SK-N-SH (cell line): ENCODE data around the gene SUPT20HL1. TPM values are rescaled to one million over a fixed set of nuclear protein-coding genes. Genes with fewer than 3 reads are reported as not detected.
A peak's percentile ranks its signal among the peaks of the same experiment; 100 is the strongest.

ENCODE experiments used
- CTCF ChIA-PET: fragments of 300-600, 350-600 bp; formaldehyde crosslinking; extraction: SDS; loops from one replicate; lab custom pipeline; 2021; lab: Yijun Ruan, JAX
- POLR2A ChIA-PET: fragments of 350-600 bp; sonication (Branson Sonifier 250); formaldehyde crosslinking; extraction: SDS; loops from one replicate; lab custom pipeline; 2020; ENCODE audit warnings: antibody characterized with exemption, inconsistent platforms; lab: Yijun Ruan, JAX
- DNase-seq: peaks from one replicate; pipeline ENCODE4 v3.0.0; 2012
- H2AFZ ChIP-seq: fragments of 200-600 bp; sonication (generic); 2 replicates; pipeline ENCODE4 v1.8.1; 2016; ENCODE audit warnings: antibody characterized with exemption, mild to moderate bottlenecking, low read depth
- H3F3A ChIP-seq: fragments of 200-600 bp; sonication (generic); replicated peaks from 2 replicates; pipeline ENCODE3; 2016; ENCODE audit warnings: antibody characterized with exemption, mild to moderate bottlenecking; ENCODE audit not compliant: insufficient read depth
- H3K27ac ChIP-seq, 2 experiments: fragments of 200-500 bp in 1 of 2; fragments of 200-600 bp in 1 of 2; sonication (Bioruptor generic) in 1 of 2; sonication (generic), shearing (Covaris generic) in 1 of 2; 2 replicates each; pipeline versions ENCODE4 v1.5.1 to v1.6.1; 2014 to 2016; ENCODE audit warnings: low read depth in 2 of 2, inconsistent platforms in 1 of 2, low read length in 1 of 2, mild to moderate bottlenecking in 1 of 2, mixed read lengths in 1 of 2
- H3K27me3 ChIP-seq: fragments of 200-600 bp; sonication (generic), shearing (Covaris generic); 2 replicates; pipeline ENCODE4 v1.6.1; 2016; ENCODE audit warnings: mixed run types; ENCODE audit not compliant: insufficient read depth
- H3K36me3 ChIP-seq, 2 experiments: fragments of 200-500 bp in 1 of 2; fragments of 200-600 bp in 1 of 2; sonication (Bioruptor generic) in 1 of 2; sonication (generic) in 1 of 2; replicated peaks in 1 of 2; 2 replicates each; pipeline versions ENCODE3 to v1.5.1; 2014 to 2016; ENCODE audit warnings: low read length in 1 of 2, mild to moderate bottlenecking in 1 of 2; ENCODE audit not compliant: insufficient read depth in 2 of 2, control insufficient read depth in 1 of 2
- H3K4me1 ChIP-seq, 2 experiments: fragments of 200-500 bp in 1 of 2; fragments of 200-600 bp in 1 of 2; sonication (Bioruptor generic) in 1 of 2; sonication (generic), shearing (Covaris generic) in 1 of 2; 2 replicates each; pipeline versions ENCODE4 v1.5.1 to v1.6.1; 2014 to 2016; ENCODE audit warnings: low read depth in 1 of 2, low read length in 1 of 2, mixed run types in 1 of 2; ENCODE audit not compliant: insufficient read depth in 2 of 2, control insufficient read depth in 1 of 2
- H3K4me2 ChIP-seq: fragments of 200-600 bp; sonication (generic), shearing (Covaris generic); 2 replicates; pipeline ENCODE4 v1.6.1; 2017; ENCODE audit warnings: mixed run types
- H3K4me3 ChIP-seq, 2 experiments: fragments of 200-500 bp in 1 of 2; fragments of 200-600 bp in 1 of 2; sonication (Bioruptor generic) in 1 of 2; sonication (generic), shearing (Covaris generic) in 1 of 2; 2 replicates each; pipeline versions ENCODE4 v1.5.1 to v1.8.1; 2014 to 2016; ENCODE audit warnings: low read depth in 2 of 2, inconsistent platforms in 1 of 2, low read length in 1 of 2, mild to moderate bottlenecking in 1 of 2, mixed read lengths in 1 of 2, moderate library complexity in 1 of 2
- H3K79me2 ChIP-seq: fragments of 200-600 bp; sonication (generic); 2 replicates; pipeline ENCODE4 v1.8.1; 2017; ENCODE audit warnings: mild to moderate bottlenecking; ENCODE audit not compliant: insufficient read depth
- H3K9ac ChIP-seq: fragments of 200-600 bp; sonication (generic); 2 replicates; pipeline ENCODE4 v1.6.1; 2017; ENCODE audit warnings: mixed run types
- H3K9me2 ChIP-seq: fragments of 200-600 bp; sonication (generic); 2 replicates; pipeline ENCODE4 v1.6.1; 2017; ENCODE audit warnings: mixed run types
- H3K9me3 ChIP-seq: fragments of 200-600 bp; sonication (generic); 2 replicates; pipeline ENCODE4 v1.6.1; 2017; ENCODE audit warnings: mixed run types, mild to moderate bottlenecking, moderate library complexity
- H4K20me1 ChIP-seq: fragments of 200-600 bp; sonication (generic); 2 replicates; pipeline ENCODE4 v1.6.1; 2017; ENCODE audit warnings: mild to moderate bottlenecking, mixed run types; ENCODE audit not compliant: insufficient read depth
- CHD2 ChIP-seq: fragments of 150-350 bp; IDR thresholded peaks from 2 replicates; pipeline ENCODE4 v1.6.1; 2018; ENCODE audit warnings: low read length; ENCODE audit not compliant: partially characterized antibody
- CTCF ChIP-seq: fragments of 200-600 bp; sonication (generic); IDR thresholded peaks from 2 replicates; pipeline ENCODE4 v1.6.1; 2017; ENCODE audit warnings: antibody characterized with exemption, mild to moderate bottlenecking, moderate library complexity
- EZH2phosphoT487 ChIP-seq: fragments of 200-600 bp; sonication (generic); IDR thresholded peaks from 2 replicates; pipeline ENCODE4 v1.6.1; 2017; ENCODE audit warnings: low read depth, mixed run types, mild to moderate bottlenecking, antibody characterized with exemption, moderate library complexity, borderline replicate concordance
- GATA2 ChIP-seq: sonication (generic); formaldehyde crosslinking; IDR thresholded peaks from 2 replicates; pipeline ENCODE4 v1.5.0; 2020; ENCODE audit warnings: mild to moderate bottlenecking, missing genetic modification reagents
- IRF3 ChIP-seq: fragments of 150-350 bp; IDR thresholded peaks from 2 replicates; pipeline ENCODE4 v1.6.1; 2016; ENCODE audit warnings: mild to moderate bottlenecking, low read depth, low read length
- JUND ChIP-seq: IDR thresholded peaks from 2 replicates; pipeline ENCODE4 v1.4.0; 2012
- MAX ChIP-seq: IDR thresholded peaks from 2 replicates; pipeline ENCODE4 v1.4.0; 2012; ENCODE audit warnings: low read depth
- MEF2A ChIP-seq: IDR thresholded peaks from 2 replicates; pipeline ENCODE4 v1.4.0; 2012; ENCODE audit warnings: low read depth, borderline replicate concordance
- POLR2AphosphoS5 ChIP-seq: IDR thresholded peaks from 2 replicates; pipeline ENCODE4 v1.6.1; 2012; ENCODE audit warnings: low read depth, low read length
- RAD21 ChIP-seq: IDR thresholded peaks from 2 replicates; pipeline ENCODE4 v1.6.1; 2012; ENCODE audit warnings: mild to moderate bottlenecking, low read length
- RXRA ChIP-seq: IDR thresholded peaks from 2 replicates; pipeline ENCODE4 v1.4.0; 2012; ENCODE audit warnings: low read depth, mild to moderate bottlenecking, borderline replicate concordance
- TEAD4 ChIP-seq: IDR thresholded peaks from 2 replicates; pipeline ENCODE4 v1.4.0; 2012; ENCODE audit warnings: mild to moderate bottlenecking, borderline replicate concordance; ENCODE audit not compliant: insufficient read depth
- USF1 ChIP-seq: IDR thresholded peaks from 2 replicates; pipeline ENCODE4 v1.4.0; 2012; ENCODE audit warnings: low read depth, borderline replicate concordance
- USF2 ChIP-seq: fragments of 150-350 bp; IDR thresholded peaks from 2 replicates; pipeline ENCODE4 v1.6.1; 2017; ENCODE audit warnings: antibody characterized with exemption, low read length, low read depth, borderline replicate concordance
- ZBTB33 ChIP-seq: IDR thresholded peaks from 2 replicates; pipeline ENCODE4 v1.4.0; 2012; ENCODE audit warnings: low read depth, borderline replicate concordance
- WGBS: methylation state at CpG from one replicate; pipeline ENCODE4 v1.1.6; 2017; ENCODE audit warnings: low lambda C conversion rate; 5-methylcytosine and 5-hydroxymethylcytosine counted together
- polyA plus RNA-seq, 3 experiments: library from polyadenylated mRNA; depleted of rRNA; stranded (reverse); fragments of >200 nt; gene quantifications; 2 replicates each; pipeline ENCODE4 v1.2.3, GENCODE V29; 2012

The SUPT20HL1 gene
- polyA plus RNA-seq, 1 of the 3 experiments (the other 2 are of a cell fraction), result not detected

GRCh38 chrX:24335871-24336270 lies 24.6 kb upstream of the SUPT20HL1 start:
- H3K9me2 ChIP-seq, result no peaks in the 10 kb centered on the region
- H2AFZ ChIP-seq, result 0 out of 2 replicates have a peak overlapping the region, but pooled peaks have one; percentile 14
- no peaks in the 10 kb centered on the region for H3K27me3 ChIP-seq
- no peaks in the 10 kb centered on the region for H4K20me1 ChIP-seq
- H3K36me3 ChIP-seq, result no peaks in the 10 kb centered on the region
- no peaks in the 10 kb centered on the region for H3K79me2 ChIP-seq
- DNase-seq, result no peak
- no peak overlapping the region for H3K4me2 ChIP-seq
- H3F3A ChIP-seq, result peaks cover 4% of the 10 kb centered on the region
- ChIA-PET POLR2A (no interaction called here), CTCF (no interaction called here)
- H3K4me1 ChIP-seq, result no peaks in the 10 kb centered on the region; a peak in 1 of 4 replicates
- no peak for TF ChIP-seq IRF3
- no peak for TF ChIP-seq TEAD4
- TF ChIP-seq RXRA, result no peak
- TF ChIP-seq USF1, result no peak
- TF ChIP-seq CHD2, result no peak
- TF ChIP-seq MEF2A, result no peak
- no peak for TF ChIP-seq USF2
- no peak for TF ChIP-seq MAX
- no peak for TF ChIP-seq JUND
- TF ChIP-seq GATA2 (CRISPR knock-in tag), result no peak
- no peak for TF ChIP-seq RAD21
- TF ChIP-seq CTCF, result no peak
- no peak for TF ChIP-seq ZBTB33
- no peak for TF ChIP-seq POLR2AphosphoS5
- no peak for TF ChIP-seq EZH2phosphoT487
- H3K9ac ChIP-seq, result no peak overlapping the region
- WGBS, result 42% methylated on average over 1 of the region's 1 CpG
- no peak overlapping the region for H3K4me3 ChIP-seq
- H3K27ac ChIP-seq, result peak overlapping the region in 1 of 2 experiments; percentile 52; a peak in 2 of 4 replicates
- H3K9me3 ChIP-seq, result no peaks in the 10 kb centered on the region
